IMR-90 (cell line): ENCODE results near the gene VGF.

Experiments used
- BHLHE40 ChIP-seq: fragments of 150-350 bp; IDR thresholded peaks from 2 replicates; pipeline ENCODE4 v1.6.1; 2016; ENCODE audit warnings: mild to moderate bottlenecking, low read depth, low read length
- CTCF ChIP-seq: conservative IDR thresholded peaks from 2 replicates; pipeline ENCODE4 v1.5.1; 2012; ENCODE audit warnings: mild to moderate bottlenecking, low read depth, low read length, improper control_type of control experiment
- ELK1 ChIP-seq: fragments of 150-350 bp; IDR thresholded peaks from 2 replicates; pipeline ENCODE4 v1.6.1; 2016; ENCODE audit warnings: low read depth, mild to moderate bottlenecking, low read length, moderate library complexity, borderline replicate concordance
- MXI1 ChIP-seq: IDR thresholded peaks from 2 replicates; pipeline ENCODE4 v1.6.1; 2012; ENCODE audit warnings: low read depth, mild to moderate bottlenecking, low read length, moderate library complexity, borderline replicate concordance
- NFE2L2 ChIP-seq: fragments of 150-350 bp; IDR thresholded peaks from 2 replicates; pipeline ENCODE4 v1.6.1; 2016; ENCODE audit warnings: low read depth, mild to moderate bottlenecking, low read length
- POLR2A ChIP-seq: IDR thresholded peaks from 2 replicates; pipeline ENCODE4 v1.6.1; 2012; ENCODE audit warnings: mild to moderate bottlenecking, low read depth, low read length
- RAD21 ChIP-seq: IDR thresholded peaks from 2 replicates; pipeline ENCODE4 v1.6.1; 2012; ENCODE audit warnings: low read length, improper control_type of control experiment
- RCOR1 ChIP-seq: IDR thresholded peaks from 2 replicates; pipeline ENCODE4 v1.6.1; 2012; ENCODE audit warnings: mild to moderate bottlenecking, low read length, improper control_type of control experiment; ENCODE audit not compliant: insufficient replicate concordance
- RFX5 ChIP-seq: IDR thresholded peaks from 2 replicates; pipeline ENCODE4 v1.8.0; 2012; ENCODE audit warnings: low read depth, mild to moderate bottlenecking, low read length, moderate library complexity
- SMC3 ChIP-seq: fragments of 150-350 bp; IDR thresholded peaks from 2 replicates; pipeline ENCODE4 v1.6.1; 2016; ENCODE audit warnings: low read depth, mild to moderate bottlenecking, antibody characterized with exemption, low read length, moderate library complexity
- TF ChIP-seq, protein P1 (sequence below): fragments of 150-350 bp; IDR thresholded peaks from 2 replicates; pipeline ENCODE4 v1.6.1; 2017; ENCODE audit warnings: mild to moderate bottlenecking, antibody characterized with exemption, low read length, low read depth

GRCh38 chr7:101175664-101176063 lies 10.3 kb upstream of the VGF start:
- TF ChIP-seq CTCF: no peak
- no peak for TF ChIP-seq POLR2A
- no peak for TF ChIP-seq RAD21
- TF ChIP-seq SMC3: no peak
- TF ChIP-seq ELK1: no peak
- TF ChIP-seq MXI1: no peak
- TF ChIP-seq NFE2L2: no peak
- no peak for TF ChIP-seq RFX5
- TF ChIP-seq BHLHE40: no peak
- TF ChIP-seq, protein P1, sequence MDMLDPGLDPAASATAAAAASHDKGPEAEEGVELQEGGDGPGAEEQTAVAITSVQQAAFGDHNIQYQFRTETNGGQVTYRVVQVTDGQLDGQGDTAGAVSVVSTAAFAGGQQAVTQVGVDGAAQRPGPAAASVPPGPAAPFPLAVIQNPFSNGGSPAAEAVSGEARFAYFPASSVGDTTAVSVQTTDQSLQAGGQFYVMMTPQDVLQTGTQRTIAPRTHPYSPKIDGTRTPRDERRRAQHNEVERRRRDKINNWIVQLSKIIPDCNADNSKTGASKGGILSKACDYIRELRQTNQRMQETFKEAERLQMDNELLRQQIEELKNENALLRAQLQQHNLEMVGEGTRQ: no peak
- TF ChIP-seq RCOR1: no peak
